HG03457 (cell line): ENCODE data around the gene SGCA.

Experiments
- ATAC-seq: cut with Tn5 transposase; IDR thresholded peaks from one replicate; pipeline ENCODE4 v1.9.1; 2021; ENCODE audit warnings: moderate number of reproducible peaks; ENCODE audit not compliant: unreplicated experiment

SGCA gene

DNA sequence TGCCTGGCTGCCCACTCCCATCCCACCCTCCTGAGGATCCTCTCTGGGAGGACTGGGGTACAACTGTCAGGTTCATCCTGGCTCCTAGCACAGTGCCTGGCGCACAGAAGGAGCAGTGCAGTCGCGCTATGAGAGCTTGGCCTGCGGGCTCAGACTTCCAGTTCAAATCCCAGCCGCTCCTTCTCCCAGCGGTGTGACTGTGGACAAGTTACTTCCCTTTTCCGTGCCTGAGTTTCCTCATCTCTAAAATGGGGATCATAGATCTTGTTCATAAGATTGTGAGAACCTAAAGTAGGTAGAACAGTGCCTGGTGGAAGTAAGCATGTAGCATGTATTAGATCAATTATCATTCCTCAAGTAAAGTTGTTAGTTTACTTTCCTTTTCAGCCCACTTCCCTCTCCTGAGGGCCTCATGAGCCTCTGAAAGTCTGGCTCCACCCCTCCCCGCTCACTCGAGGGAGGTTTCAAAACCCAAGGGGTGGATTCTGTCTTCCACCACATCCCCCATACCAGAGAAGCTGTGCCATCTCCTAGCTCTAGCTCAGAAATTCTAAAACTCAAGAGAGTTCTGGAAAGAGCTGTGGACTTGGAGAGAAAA lies 55.6 kb downstream of the SGCA start:
- ATAC-seq = no peak

DNA sequence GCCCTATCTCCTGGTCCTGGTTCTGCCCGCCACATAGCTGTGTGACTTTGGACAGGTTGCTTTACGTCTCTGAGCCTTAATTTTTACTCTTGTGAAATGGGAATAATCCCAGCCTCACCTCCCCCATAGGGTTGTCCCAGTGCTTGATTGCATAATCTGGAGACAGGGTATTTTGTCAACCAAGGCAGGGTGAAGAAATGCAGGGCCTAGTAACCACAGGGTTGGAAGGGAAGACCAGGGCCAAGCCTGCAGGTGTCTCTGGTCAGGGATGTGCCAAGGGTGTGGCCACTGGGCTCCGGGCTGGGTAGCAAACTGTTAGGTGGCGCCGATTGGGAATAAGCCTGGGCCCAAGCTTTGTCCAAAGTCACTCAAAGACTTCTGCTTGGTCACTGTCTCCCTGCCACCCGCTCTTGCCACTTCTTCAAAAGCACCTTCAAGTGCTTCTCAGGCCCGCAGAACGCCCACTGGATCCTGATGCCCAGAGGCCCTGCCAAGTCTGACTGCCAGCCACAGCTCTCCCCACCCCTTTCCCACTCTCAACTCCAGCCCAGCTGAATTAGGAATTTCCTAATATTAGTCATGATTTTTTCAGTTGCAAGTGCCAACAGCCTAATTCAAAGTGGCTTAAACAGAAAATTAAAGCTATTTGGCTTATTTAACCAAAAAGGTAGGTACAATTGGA lies 56.2 kb downstream of the SGCA start:
- ATAC-seq = no peak

DNA sequence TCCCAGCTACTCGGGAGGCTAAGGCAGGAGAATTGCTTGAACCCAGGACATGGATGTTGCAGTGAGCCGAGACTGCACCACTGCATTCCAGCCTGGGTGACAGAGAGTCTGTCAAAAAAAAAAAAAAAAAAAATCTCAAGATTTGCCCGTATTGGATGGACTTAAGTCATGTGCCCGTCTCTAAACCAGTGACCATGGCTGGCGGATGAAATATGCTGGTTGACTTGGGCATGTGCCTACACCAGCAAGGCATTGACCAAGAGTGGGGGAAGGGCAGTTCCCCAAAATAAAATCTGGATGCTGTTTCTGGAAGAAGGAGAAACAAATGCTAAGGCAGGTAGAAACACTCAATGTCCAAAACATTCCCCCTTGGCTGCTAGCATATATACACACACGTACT lies 57.1 kb downstream of the SGCA start:
- no peak for ATAC-seq
